ENCODE results near the gene MAD1L1. TPM values are rescaled to one million over a fixed set of nuclear protein-coding genes. Genes with fewer than 3 reads are reported as not detected.
A peak's percentile ranks its signal among the peaks of the same experiment; 100 is the strongest.

Gene MAD1L1
- total RNA-seq, 4 donors from 2014 or later: 8.0 to 52.7 (median 26.7) TPM

GRCh38 chr7:1853986-1854865 is 378.5 kb downstream of the MAD1L1 start:
- H3K4me1 ChIP-seq: no peaks in the 10 kb centered on the region
- in situ Hi-C loops (cut with MboI; ENCODE audit: low pct_ligation_motif_present in 1 of 4, low pct_unique_long_range_greater_than_20kb in 1 of 4, low sequenced_read_pairs in 3 of 4) (no loop called here), intact Hi-C loops (cut with DNase I; ENCODE audit: low total_unique reads) (no loop called here)
- WGBS, 2 donors (ENCODE audit: low coverage in 1 of 2): 85% methylated on average over 37 of the region's 38 CpGs; no CpG with 5 or more reads in 1 of the 2 donors
- H3K27me3 ChIP-seq: no peaks in the 10 kb centered on the region
- H3K4me3 ChIP-seq: no peak overlapping the region
- H3K27ac ChIP-seq: no peak overlapping the region
- no peaks in the 10 kb centered on the region for H3K36me3 ChIP-seq
- DNase-seq: peak; percentile 5
- TF ChIP-seq POLR2A (IDR thresholded peaks at IDR 0.05) (no peak), POLR2AphosphoS5 (IDR thresholded peaks at IDR 0.05) (no peak), EP300 (IDR thresholded peaks at IDR 0.05; ENCODE audit: low read depth) (no peak)
- TF ChIP-seq, protein P1, sequence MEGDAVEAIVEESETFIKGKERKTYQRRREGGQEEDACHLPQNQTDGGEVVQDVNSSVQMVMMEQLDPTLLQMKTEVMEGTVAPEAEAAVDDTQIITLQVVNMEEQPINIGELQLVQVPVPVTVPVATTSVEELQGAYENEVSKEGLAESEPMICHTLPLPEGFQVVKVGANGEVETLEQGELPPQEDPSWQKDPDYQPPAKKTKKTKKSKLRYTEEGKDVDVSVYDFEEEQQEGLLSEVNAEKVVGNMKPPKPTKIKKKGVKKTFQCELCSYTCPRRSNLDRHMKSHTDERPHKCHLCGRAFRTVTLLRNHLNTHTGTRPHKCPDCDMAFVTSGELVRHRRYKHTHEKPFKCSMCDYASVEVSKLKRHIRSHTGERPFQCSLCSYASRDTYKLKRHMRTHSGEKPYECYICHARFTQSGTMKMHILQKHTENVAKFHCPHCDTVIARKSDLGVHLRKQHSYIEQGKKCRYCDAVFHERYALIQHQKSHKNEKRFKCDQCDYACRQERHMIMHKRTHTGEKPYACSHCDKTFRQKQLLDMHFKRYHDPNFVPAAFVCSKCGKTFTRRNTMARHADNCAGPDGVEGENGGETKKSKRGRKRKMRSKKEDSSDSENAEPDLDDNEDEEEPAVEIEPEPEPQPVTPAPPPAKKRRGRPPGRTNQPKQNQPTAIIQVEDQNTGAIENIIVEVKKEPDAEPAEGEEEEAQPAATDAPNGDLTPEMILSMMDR (IDR thresholded peaks at IDR 0.05): no peak
- no peaks in the 10 kb centered on the region for H3K9me3 ChIP-seq

- 81% methylated on average over 18 of the region's 18 CpGs; no CpG with 5 or more reads in 1 of the 2 donors for WGBS, 2 donors (ENCODE audit: low coverage in 1 of 2)
- intact Hi-C loops (cut with DNase I; ENCODE audit: low total_unique reads): no loop called here
- Histone ChIP-seq H3K4me1 (no peaks in the 10 kb centered on the region), H3K36me3 (no peaks in the 10 kb centered on the region), H3K27ac (no peak overlapping the region), H3K4me3 (no peak overlapping the region), H3K27me3 (no peaks in the 10 kb centered on the region), H3K9me3 (no peaks in the 10 kb centered on the region)
- in situ Hi-C loops (cut with MboI; ENCODE audit: low pct_ligation_motif_present in 1 of 4, low pct_unique_long_range_greater_than_20kb in 1 of 4, low sequenced_read_pairs in 3 of 4): no loop called here
- peak; percentile 3 for DNase-seq
- TF ChIP-seq, protein P1 (IDR thresholded peaks at IDR 0.05): no peak
- TF ChIP-seq POLR2A (IDR thresholded peaks at IDR 0.05): no peak
- no peak for TF ChIP-seq POLR2AphosphoS5 (IDR thresholded peaks at IDR 0.05)
- TF ChIP-seq EP300 (IDR thresholded peaks at IDR 0.05; ENCODE audit: low read depth): no peak
Observed at GRCh38 chr7:1853431-1853985, 379.2 kb downstream of the MAD1L1 start.

GRCh38 chr7:1852517-1853430 is 380.0 kb downstream of the MAD1L1 start:
- TF ChIP-seq EP300 (IDR thresholded peaks at IDR 0.05; ENCODE audit: low read depth) (no peak), POLR2AphosphoS5 (IDR thresholded peaks at IDR 0.05) (no peak)
- TF ChIP-seq, protein P1 (IDR thresholded peaks at IDR 0.05): no peak
- H3K27ac ChIP-seq: no peak overlapping the region
- intact Hi-C loops (cut with DNase I; ENCODE audit: low total_unique reads): no loop called here

More at GRCh38 chr7:1852517-1853430, 380.0 kb downstream of the MAD1L1 start:
- no peak for DNase-seq
- WGBS, 2 donors (ENCODE audit: low coverage in 1 of 2): 91 to 93% methylated on average over 6 to 40 of the region's 40 CpGs
- Histone ChIP-seq H3K36me3 (no peaks in the 10 kb centered on the region), H3K9me3 (no peaks in the 10 kb centered on the region), H3K4me3 (no peak overlapping the region), H3K4me1 (no peaks in the 10 kb centered on the region), H3K27me3 (no peaks in the 10 kb centered on the region)
- in situ Hi-C loops (cut with MboI; ENCODE audit: low pct_ligation_motif_present in 1 of 4, low pct_unique_long_range_greater_than_20kb in 1 of 4, low sequenced_read_pairs in 3 of 4): no loop called here
